HG03469 (cell line): Measurements from ENCODE around the gene RPS6KA2.
"Not testable (repeated sequence)": the region's sequence is repeated elsewhere in the genome, so short reads cannot be mapped to it uniquely, and the experiment has no call there.

ENCODE experiments used
- ATAC-seq: cut with Tn5 transposase; IDR thresholded peaks from one replicate; pipeline ENCODE4 v1.9.1; 2021; ENCODE audit warnings: mild to moderate bottlenecking, moderate library complexity, moderate number of reproducible peaks; ENCODE audit not compliant: unreplicated experiment

RPS6KA2 gene

GRCh38 chr6:166636191-166636933 lies 9.3 kb upstream of the RPS6KA2 start:
- ATAC-seq: no peak

GRCh38 chr6:166635013-166635970 lies 8.2 kb upstream of the RPS6KA2 start:
- ATAC-seq: no peak

GRCh38 chr6:166634581-166634980 lies 7.5 kb upstream of the RPS6KA2 start:
- not testable (repeated sequence) for ATAC-seq

- ATAC-seq: no peak
Observed at GRCh38 chr6:166633732-166634535, 6.9 kb upstream of the RPS6KA2 start.

GRCh38 chr6:166632731-166633130 lies 5.7 kb upstream of the RPS6KA2 start:
- no peak for ATAC-seq

- ATAC-seq: no peak
Observed at GRCh38 chr6:166630462-166630861, 3.4 kb upstream of the RPS6KA2 start.

- no peak for ATAC-seq
Observed at GRCh38 chr6:166629628-166630027, 2.6 kb upstream of the RPS6KA2 start.

GRCh38 chr6:166627875-166628801 lies 1.1 kb upstream of the RPS6KA2 start:
- peak; percentile 20 for ATAC-seq

- ATAC-seq: no peak
Observed at GRCh38 chr6:166626177-166627032, 646 bp downstream of the RPS6KA2 start.

GRCh38 chr6:166625356-166625755 lies 1.7 kb downstream of the RPS6KA2 start:
- no peak for ATAC-seq

GRCh38 chr6:166624275-166624674 lies 2.8 kb downstream of the RPS6KA2 start:
- no peak for ATAC-seq

- no peak for ATAC-seq
Observed at GRCh38 chr6:166623318-166623717, 3.7 kb downstream of the RPS6KA2 start.

GRCh38 chr6:166621114-166621540 lies 5.9 kb downstream of the RPS6KA2 start:
- no peak for ATAC-seq

GRCh38 chr6:166620478-166621113 lies 6.5 kb downstream of the RPS6KA2 start:
- ATAC-seq: no peak

GRCh38 chr6:166619912-166620311 lies 7.1 kb downstream of the RPS6KA2 start:
- no peak for ATAC-seq

- ATAC-seq: no peak
Observed at GRCh38 chr6:166618866-166619761, 7.9 kb downstream of the RPS6KA2 start.

- no peak for ATAC-seq
Observed at GRCh38 chr6:166618251-166618650, 8.8 kb downstream of the RPS6KA2 start.
